Renal cortex interstitium (tissue), 11 donors: ENCODE measurements around the gene MAP2K3. TPM values are rescaled to one million over a fixed set of nuclear protein-coding genes. Genes with fewer than 3 reads are reported as not detected.
"Not testable (repeated sequence)": the region's sequence is repeated elsewhere in the genome, so short reads cannot be mapped to it uniquely, and the experiment has no call there.

ENCODE experiments used
- DNase-seq, 11 donors: peaks; one replicate each; pipeline ENCODE4 v3.0.0-alpha.2; 2013; ENCODE audit warnings: low read depth in 9 of 11, low spot score in 4 of 11; ENCODE audit errors: extremely low read depth in 1 of 11
- polyA plus RNA-seq, 3 donors: library from polyadenylated mRNA; unstranded; fragments of 120-200 nt; gene quantifications; one replicate each; pipeline ENCODE4 v1.2.1, GENCODE V29; 2013; ENCODE audit not compliant: insufficient read length in 3 of 3

Gene MAP2K3
- polyA plus RNA-seq, 3 donors: 20.6 to 25.8 (median 22.9) TPM

DNA sequence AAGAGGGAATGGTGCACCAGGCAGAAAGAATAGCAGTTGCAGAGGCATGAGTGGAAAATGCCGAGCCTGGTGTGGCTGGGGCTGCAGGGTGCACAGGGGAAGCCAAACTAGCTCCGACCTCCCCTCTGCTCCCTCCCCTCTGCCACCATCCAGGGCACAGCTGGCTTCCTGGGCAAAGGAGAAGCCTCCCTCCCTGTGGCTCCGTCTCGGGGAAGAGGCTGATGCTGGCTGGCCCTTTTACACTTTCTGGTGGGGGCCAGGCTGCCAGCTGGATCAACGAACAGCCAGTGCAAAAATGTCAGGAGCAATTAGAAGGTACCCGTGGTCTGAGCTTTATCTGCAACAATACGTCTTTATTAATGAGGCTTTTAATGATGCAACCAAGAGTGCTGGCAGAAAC lies 54.5 kb downstream of the MAP2K3 start:
- DNase-seq: no peak

GRCh38 chr17:21339571-21339970 lies 55.1 kb downstream of the MAP2K3 start:
- not testable (repeated sequence) for DNase-seq

DNA sequence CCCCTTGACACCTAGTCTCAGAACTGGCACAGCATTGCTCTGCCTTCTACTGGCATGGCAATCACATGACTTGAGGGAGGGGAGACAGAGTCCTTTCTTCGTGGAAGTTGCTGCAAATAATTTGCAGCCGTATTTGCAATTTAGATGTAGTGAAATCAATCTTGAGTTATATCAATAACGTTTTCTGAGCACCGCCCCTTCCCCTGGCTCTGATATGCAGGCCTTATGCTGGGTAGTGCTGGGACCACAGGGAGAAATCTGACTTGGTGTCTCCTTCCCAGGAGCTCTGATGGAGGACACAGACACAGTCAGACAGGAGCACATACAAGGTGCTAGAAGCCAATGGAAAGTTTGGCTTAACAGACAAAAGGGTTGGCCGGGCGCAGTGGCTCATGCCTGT lies 55.9 kb downstream of the MAP2K3 start:
- not testable (repeated sequence) for DNase-seq

DNA sequence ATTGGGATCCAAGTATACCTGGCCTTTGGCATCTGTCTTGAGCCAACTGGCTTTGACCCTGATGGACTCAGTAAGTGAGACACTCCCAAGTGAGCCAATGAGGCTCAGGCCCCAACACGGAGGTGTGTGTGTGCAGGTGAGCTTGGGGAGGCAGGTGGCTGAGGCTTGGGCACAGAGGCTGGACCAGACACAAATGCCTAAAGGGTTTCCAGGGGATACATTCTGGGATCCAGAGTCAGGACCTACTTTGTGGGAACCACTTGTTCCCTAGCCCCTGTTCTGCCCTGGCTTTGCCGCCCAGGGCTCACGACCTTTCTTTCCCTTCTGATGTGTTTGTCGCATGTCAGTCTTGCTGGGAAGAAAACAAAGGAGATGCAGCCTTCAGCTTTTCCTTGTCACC lies 56.8 kb downstream of the MAP2K3 start:
- DNase-seq: not testable (repeated sequence)

GRCh38 chr17:21341925-21342540 lies 57.5 kb downstream of the MAP2K3 start:
- not testable (repeated sequence) for DNase-seq

DNA sequence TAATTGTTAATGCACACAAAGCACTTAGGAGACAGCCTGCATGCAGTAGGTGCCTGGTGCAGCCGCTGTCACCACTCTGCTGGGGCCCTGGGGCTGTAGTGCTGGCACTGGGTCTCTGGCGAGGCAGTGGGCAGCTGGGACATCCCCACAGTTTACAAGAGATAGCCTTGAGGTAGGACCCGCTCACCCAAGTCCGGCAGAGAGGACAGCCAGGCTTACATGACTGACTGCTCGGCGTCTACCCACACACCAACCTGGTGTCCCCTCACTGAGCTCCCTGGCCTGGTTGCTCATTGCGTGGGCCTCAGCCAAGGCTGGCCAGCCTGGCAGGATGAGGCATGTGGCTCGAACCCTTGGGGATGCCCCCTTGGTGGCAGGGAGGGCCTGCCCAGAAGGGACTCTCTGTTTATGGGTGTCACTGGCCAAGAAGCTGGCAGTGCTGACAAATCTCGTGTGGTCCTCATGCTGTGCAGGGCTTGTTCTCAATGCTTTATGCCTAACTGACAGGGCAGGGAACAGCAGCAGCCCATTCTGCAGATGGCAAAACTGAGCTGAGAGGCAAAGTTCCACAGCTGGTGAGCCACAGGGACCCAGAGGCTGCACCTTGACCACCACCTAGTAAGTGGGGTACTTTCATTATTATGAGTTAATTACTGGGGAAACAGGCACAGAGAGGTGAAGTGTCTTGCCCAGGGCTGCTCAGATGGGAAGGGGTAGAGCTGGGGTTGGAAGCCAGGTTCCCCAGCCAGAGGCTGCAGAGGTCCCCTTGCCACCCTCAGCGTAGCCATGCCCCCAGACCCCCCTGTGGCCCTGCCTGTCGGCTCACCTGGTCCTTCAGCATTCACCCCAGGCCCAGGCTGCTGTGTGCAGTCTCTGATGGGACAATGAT lies 58.8 kb downstream of the MAP2K3 start:
- not testable (repeated sequence) for DNase-seq

DNA sequence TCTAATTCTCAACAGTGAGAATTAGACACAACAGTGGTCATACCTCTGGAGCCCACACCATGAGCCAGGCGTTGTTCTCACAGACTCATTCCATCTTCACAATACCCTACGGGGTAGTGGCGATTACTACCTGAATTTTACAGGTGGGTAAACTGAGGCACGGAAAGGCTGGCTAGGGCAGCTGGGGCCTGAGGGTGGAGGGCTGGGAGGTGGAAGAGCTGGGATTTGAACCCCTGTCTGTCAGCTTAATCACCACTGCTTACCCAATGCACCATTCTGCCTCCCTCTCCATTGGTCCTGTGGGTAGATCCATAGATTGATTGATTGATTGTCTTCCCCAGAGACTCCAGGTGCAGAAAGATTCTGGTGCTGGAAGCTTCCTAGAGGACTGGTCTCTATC lies 60.3 kb downstream of the MAP2K3 start:
- not testable (repeated sequence) for DNase-seq

- DNase-seq: peak in 2 of 11 donors; percentile 5 to 8
Observed at GRCh38 chr17:21345236-21345635, 60.7 kb downstream of the MAP2K3 start.

GRCh38 chr17:21346107-21346506 lies 61.6 kb downstream of the MAP2K3 start:
- DNase-seq: not testable (repeated sequence)

- DNase-seq: not testable (repeated sequence)
Observed at GRCh38 chr17:21346651-21347250, 62.2 kb downstream of the MAP2K3 start.

DNA sequence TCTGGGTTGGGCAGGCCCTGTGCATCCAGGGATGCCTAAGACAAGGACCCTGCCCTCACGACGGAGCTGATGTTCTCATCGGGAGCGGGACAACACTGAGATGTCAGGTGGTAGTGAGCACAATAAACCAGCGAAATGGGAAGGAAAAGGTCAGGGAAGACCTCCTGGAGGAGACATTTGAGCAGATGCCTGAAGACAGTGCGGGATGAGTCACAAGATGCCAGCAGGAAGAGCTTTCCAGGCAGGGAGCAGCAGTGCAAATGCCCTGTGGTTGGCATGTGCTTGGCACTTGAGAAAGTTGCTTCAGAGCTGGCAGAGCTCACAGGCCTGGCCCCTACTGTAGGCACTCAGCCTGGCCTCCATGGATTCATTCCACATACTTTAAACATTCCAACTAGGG lies 63.1 kb downstream of the MAP2K3 start:
- DNase-seq: not testable (repeated sequence)

DNA sequence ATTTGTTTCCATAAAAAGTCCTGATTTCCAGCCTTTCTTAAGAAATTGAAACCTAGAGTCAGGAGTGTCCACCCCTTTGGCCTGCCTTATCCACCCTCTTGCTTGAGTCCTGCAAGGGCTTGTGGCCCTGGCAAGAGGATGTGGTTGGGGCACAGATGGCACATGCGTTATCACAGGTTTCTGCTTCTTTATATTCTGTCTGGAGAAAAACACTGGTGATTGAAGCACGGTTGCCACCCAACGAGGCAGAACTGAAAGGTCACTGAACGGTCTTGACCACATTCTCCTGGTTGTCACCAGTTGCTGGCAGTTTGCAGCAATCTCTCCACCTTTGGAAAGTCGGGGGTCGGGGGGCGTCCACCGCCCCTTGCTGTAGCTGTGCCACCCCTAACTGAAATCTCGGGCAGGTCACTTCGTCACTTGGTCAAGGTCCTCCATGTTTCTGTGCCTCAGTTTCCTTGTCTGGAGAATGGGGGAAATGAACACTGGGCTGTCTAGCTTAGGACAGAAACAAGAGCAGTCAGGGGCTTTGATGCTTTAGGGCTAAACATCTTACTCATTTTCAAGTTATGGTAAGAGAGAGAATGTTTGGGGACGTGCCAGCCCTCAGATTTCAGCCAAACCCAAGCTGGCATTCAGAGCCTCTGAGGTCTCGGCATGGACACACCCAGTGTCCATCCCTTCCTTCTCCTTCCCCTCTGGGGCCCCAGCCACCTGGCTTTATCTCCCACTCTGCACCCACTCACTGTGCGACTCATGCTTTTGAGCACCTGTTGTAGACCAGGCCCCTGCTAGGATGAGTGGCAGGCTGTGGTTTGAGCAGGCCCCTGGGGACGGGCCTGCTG lies 63.8 kb downstream of the MAP2K3 start:
- DNase-seq: not testable (repeated sequence)

GRCh38 chr17:21348926-21349261 lies 64.4 kb downstream of the MAP2K3 start:
- DNase-seq: not testable (repeated sequence)

DNA sequence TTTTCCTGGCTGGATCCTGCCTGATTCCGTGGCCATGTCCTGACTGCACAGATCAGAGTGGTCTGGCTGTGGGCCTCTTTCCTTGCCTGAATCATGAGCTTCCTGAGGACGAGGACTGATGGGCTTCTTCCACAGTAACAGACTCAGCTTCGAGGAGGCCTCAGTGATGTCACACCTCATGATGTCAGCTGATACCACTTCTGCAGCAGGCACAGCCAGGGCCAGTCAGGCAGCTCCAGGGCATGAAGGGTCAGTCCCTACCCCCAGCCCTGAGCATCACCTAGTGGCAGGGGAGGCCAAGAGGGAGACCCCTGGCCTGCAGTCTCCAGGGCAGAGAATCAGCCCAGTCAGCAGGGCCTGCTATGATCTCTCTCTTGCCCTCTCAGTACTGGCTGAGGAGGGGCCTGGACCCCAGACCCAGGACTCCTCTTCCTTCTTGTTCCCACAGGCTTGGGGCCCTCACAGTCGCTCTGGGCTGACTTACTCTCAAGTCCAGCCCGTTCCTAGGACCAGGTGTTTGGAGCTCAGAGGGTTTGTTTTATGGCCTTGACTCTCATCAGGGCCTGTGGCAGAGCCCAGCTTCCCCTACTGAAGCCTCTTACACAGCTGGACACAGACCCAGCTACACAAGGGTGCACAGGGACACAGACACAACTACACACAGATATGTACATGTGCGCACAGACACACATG lies 65.0 kb downstream of the MAP2K3 start:
- DNase-seq: not testable (repeated sequence)

GRCh38 chr17:21350495-21350894 lies 66.0 kb downstream of the MAP2K3 start:
- not testable (repeated sequence) for DNase-seq

GRCh38 chr17:21351366-21352065 lies 67.0 kb downstream of the MAP2K3 start:
- no peak for DNase-seq

DNA sequence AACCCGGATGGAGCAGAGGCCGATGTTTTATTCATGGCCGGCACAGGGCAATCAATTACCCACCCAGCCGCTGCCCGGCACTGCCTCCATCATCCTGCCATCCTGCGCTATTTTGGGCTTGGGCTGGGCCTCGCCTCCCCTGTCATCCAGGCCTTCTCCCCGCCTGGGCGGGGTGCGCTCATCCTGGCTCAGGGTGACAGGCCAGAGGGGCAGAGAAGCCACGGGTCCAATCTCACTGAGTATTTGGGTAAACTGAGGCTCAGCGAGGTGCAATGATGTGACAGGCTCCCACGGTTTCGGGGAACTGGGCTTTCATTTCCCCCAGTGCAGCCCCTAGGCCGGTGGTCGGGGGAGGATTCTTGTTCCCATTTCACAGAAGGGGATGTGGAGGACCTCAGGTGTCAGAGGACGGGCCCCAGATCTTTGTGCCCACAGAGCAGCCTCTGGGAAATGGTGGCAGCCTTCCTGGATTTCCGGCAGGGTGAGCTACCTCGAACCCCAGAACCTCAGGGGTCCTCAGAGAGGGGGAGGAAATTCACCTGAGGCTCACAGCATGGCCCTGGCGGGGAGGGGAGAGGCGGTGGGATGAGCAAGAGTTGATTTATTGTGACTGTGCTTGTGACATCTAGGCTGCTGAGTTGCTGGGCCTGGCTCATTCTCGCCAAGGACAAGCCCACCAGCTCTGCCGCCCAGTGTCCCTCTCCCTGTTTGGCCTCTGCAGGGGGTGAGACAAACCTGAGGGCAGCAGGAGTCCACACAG lies 67.9 kb downstream of the MAP2K3 start:
- no peak for DNase-seq

DNA sequence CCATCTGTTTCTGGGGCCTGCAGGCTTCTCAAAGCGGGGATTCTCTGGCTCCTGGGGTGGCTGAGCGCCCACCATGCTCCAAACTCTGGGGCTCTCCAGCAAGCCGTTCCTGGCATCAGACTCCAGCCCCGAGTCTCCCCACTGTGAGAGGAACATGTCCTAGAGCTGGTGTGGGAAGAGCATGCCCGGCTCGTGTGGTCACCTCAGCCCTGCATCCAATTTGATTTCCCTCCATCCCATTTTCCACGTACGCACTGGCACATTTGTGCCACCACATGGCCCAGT lies 68.4 kb downstream of the MAP2K3 start:
- DNase-seq: no peak
